Measurements from ENCODE around the gene DNAJC30. TPM values are rescaled to one million over a fixed set of nuclear protein-coding genes. Genes with fewer than 3 reads are reported as not detected.

DNAJC30 gene
- total RNA-seq, 2 donors from 2014 or later, result 8.9 to 11.1 TPM

DNA sequence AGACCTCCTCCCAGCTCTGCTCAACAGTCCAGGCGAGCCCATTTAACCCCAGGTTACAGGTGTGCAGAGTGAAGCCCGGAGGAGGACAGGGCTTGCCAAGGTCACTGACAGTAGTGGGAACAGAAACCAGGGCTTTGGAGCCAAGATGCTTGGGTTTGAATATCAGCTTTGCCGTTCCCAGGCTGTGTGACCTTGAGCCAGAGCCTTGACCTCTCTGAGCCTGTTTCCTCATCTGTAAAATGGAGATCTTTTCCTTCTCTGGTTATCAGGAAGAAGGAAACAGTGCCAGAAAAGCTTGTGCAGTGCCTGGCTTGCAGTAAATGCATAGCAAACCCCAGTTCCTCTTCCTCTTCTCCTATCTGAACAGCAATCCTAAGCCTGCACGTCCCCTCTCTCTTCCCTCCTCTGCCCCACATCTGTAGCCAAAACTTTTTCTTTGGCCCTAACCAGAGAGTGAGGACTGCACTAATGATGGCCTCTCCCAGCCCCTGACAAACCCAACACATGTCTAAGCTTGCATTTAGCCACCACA lies 37.5 kb downstream of the DNAJC30 start:
- no peak overlapping the region for H3K27ac Mint-ChIP-seq
- 77 to 79% methylated on average over 3 to 4 of the region's 4 CpGs for WGBS, 2 experiments (ENCODE audit: insufficient coverage in 1 of 2, insufficient read length in 1 of 2)
- DNase-seq, result no peak
- peaks cover 56% of the 10 kb centered on the region for H3K27me3 ChIP-seq (ENCODE audit: control insufficient read depth, insufficient read depth, low read length, poor library complexity, severe bottlenecking)
- no peak overlapping the region for H3K27ac ChIP-seq (ENCODE audit: low read depth, low read length)
- no peak overlapping the region for H3K4me3 Mint-ChIP-seq
- H3K27me3 Mint-ChIP-seq (ENCODE audit: insufficient read depth), result peaks cover 69% of the 10 kb centered on the region
- H3K36me3 ChIP-seq (ENCODE audit: control insufficient read depth, insufficient read depth, low read length), result no peaks in the 10 kb centered on the region
- H3K9me3 ChIP-seq (ENCODE audit: control insufficient read depth, low read length), result peaks cover 10% of the 10 kb centered on the region
- H3K9me3 Mint-ChIP-seq, result peaks cover 14% of the 10 kb centered on the region
- no peaks in the 10 kb centered on the region for H3K4me1 ChIP-seq (ENCODE audit: control insufficient read depth, insufficient read depth, low read length)
- H3K4me3 ChIP-seq (ENCODE audit: low read length), result no peak overlapping the region
- no peak overlapping the region for H3K9ac ChIP-seq (ENCODE audit: extremely low read depth, low read length, poor library complexity, severe bottlenecking)
- H3K36me3 Mint-ChIP-seq (ENCODE audit: low read depth), result no peaks in the 10 kb centered on the region
- TF ChIP-seq, protein P1, sequence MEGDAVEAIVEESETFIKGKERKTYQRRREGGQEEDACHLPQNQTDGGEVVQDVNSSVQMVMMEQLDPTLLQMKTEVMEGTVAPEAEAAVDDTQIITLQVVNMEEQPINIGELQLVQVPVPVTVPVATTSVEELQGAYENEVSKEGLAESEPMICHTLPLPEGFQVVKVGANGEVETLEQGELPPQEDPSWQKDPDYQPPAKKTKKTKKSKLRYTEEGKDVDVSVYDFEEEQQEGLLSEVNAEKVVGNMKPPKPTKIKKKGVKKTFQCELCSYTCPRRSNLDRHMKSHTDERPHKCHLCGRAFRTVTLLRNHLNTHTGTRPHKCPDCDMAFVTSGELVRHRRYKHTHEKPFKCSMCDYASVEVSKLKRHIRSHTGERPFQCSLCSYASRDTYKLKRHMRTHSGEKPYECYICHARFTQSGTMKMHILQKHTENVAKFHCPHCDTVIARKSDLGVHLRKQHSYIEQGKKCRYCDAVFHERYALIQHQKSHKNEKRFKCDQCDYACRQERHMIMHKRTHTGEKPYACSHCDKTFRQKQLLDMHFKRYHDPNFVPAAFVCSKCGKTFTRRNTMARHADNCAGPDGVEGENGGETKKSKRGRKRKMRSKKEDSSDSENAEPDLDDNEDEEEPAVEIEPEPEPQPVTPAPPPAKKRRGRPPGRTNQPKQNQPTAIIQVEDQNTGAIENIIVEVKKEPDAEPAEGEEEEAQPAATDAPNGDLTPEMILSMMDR (conservative IDR thresholded peaks at IDR 0.05), result no peak
- H3K4me1 Mint-ChIP-seq, result peaks cover 7% of the 10 kb centered on the region

DNA sequence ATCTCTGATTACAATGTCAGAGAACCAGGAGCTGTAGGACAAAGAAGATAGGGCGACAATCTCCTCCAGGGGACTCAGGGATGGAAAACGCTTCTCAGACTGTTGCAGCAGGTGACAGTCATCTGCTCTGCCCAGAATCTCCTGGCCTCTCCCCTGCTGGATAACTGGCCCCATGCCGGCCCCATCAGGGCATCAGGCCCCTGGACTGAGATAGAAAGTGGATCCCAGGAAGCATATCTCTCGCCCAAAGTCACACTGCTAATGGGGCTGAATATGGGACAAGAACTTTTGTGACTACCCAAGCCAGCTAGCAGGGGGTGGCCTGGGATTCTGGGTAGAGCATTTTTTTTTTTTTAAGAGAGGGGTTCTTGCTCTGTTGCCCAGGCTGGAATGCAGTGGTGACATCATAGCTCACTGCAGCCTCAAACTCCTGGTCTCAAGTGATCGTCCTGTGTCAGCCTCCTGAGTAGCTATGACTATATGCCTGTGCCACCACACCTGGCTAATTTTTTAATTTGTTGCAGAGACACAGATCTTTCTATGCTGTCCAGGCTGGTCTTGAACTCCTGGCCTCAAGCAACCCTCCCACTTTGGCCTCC lies 38.5 kb downstream of the DNAJC30 start:
- H3K9ac ChIP-seq (ENCODE audit: extremely low read depth, low read length, poor library complexity, severe bottlenecking), result no peak overlapping the region
- peaks cover 47% of the 10 kb centered on the region for H3K27me3 ChIP-seq (ENCODE audit: control insufficient read depth, insufficient read depth, low read length, poor library complexity, severe bottlenecking)
- Mint-ChIP-seq H3K27ac (no peak overlapping the region), H3K27me3 (ENCODE audit: insufficient read depth) (peaks cover 60% of the 10 kb centered on the region), H3K4me1 (peaks cover 7% of the 10 kb centered on the region), H3K4me3 (no peak overlapping the region), H3K9me3 (peaks cover 19% of the 10 kb centered on the region), H3K36me3 (ENCODE audit: low read depth) (no peaks in the 10 kb centered on the region)
- 71 to 80% methylated on average over 5 of the region's 5 CpGs for WGBS, 2 experiments (ENCODE audit: insufficient coverage in 1 of 2, insufficient read length in 1 of 2)
- H3K36me3 ChIP-seq (ENCODE audit: control insufficient read depth, insufficient read depth, low read length), result no peaks in the 10 kb centered on the region
- no peak overlapping the region for H3K4me3 ChIP-seq (ENCODE audit: low read length)
- no peak for DNase-seq
- TF ChIP-seq, protein P1 (conservative IDR thresholded peaks at IDR 0.05), result no peak
- no peak overlapping the region for H3K27ac ChIP-seq (ENCODE audit: low read depth, low read length)
- no peaks in the 10 kb centered on the region for H3K4me1 ChIP-seq (ENCODE audit: control insufficient read depth, insufficient read depth, low read length)
- peaks cover 10% of the 10 kb centered on the region for H3K9me3 ChIP-seq (ENCODE audit: control insufficient read depth, low read length)

DNA sequence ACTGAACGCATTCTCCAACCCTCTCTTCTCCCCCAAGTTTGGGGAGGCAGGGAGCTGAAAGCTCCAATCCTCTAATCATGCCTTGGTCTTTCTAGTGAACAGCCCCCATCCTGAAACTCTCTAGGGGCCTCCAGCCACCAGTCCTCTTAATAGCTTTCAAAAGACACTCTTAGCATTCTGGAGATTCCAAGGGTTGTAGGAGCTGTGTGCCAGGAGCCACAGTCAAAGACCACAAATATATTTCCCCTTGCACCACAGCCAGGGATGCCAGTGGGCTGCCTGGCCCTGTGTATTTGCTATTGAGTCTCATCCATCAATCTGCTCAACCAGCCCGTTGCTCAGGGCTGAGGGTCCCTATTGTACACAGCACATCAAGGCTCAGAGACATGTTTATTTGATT lies 40.4 kb downstream of the DNAJC30 start:
- Histone ChIP-seq H3K9me3 (ENCODE audit: control insufficient read depth, low read length) (peaks cover 10% of the 10 kb centered on the region), H3K4me1 (ENCODE audit: control insufficient read depth, insufficient read depth, low read length) (no peaks in the 10 kb centered on the region), H3K4me3 (ENCODE audit: low read length) (no peak overlapping the region), H3K9ac (ENCODE audit: extremely low read depth, low read length, poor library complexity, severe bottlenecking) (no peak overlapping the region), H3K27ac (ENCODE audit: low read depth, low read length) (no peak overlapping the region), H3K27me3 (ENCODE audit: control insufficient read depth, insufficient read depth, low read length, poor library complexity, severe bottlenecking) (peaks cover 27% of the 10 kb centered on the region), H3K36me3 (ENCODE audit: control insufficient read depth, insufficient read depth, low read length) (no peaks in the 10 kb centered on the region)
- DNase-seq, result no peak
- Mint-ChIP-seq H3K4me1 (peaks cover 4% of the 10 kb centered on the region), H3K27me3 (ENCODE audit: insufficient read depth) (peaks cover 41% of the 10 kb centered on the region), H3K9me3 (peaks cover 19% of the 10 kb centered on the region), H3K27ac (no peak overlapping the region), H3K4me3 (no peak overlapping the region), H3K36me3 (ENCODE audit: low read depth) (no peaks in the 10 kb centered on the region)
- TF ChIP-seq, protein P1 (conservative IDR thresholded peaks at IDR 0.05), result no peak
- 92% methylated on average over 2 of the region's 2 CpGs; no CpG with 5 or more reads in 1 of the 2 experiments for WGBS, 2 experiments (ENCODE audit: insufficient coverage in 1 of 2, insufficient read length in 1 of 2)
